GM18868 (cell line): Measurements from ENCODE around the gene RPL29.
"Not testable (repeated sequence)": the region's sequence is repeated elsewhere in the genome, so short reads cannot be mapped to it uniquely, and the experiment has no call there.

Source experiments
- ATAC-seq: cut with Tn5 transposase; IDR thresholded peaks from one replicate; pipeline ENCODE4 v1.9.1; 2021; ENCODE audit warnings: mild to moderate bottlenecking, moderate library complexity; ENCODE audit not compliant: unreplicated experiment

Gene RPL29

GRCh38 chr3:52006017-52006819 lies 10.5 kb upstream of the RPL29 start:
- no peak for ATAC-seq

DNA sequence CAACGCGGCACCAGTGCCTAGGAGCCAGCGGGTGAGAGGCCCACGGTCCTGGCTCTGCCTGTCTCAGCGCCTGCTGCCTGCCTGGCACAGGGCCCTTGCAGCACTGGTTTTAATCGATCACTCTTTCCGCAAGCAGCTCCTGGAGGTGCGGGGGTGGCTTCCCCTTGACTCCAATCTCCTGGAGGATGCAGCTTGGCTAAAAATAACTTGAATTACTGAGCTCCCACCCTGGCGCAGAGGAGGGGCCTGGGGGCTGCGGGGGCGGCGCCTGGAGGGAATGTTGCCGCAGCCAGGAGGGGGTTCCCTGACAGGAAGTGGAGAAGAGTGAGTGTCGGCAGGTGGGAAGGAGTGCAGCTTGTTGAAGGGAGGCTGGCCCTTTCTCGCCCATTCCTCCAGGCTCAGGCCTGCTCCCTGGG lies 9.9 kb upstream of the RPL29 start:
- no peak for ATAC-seq

GRCh38 chr3:52004906-52005395 lies 9.3 kb upstream of the RPL29 start:
- ATAC-seq: no peak

DNA sequence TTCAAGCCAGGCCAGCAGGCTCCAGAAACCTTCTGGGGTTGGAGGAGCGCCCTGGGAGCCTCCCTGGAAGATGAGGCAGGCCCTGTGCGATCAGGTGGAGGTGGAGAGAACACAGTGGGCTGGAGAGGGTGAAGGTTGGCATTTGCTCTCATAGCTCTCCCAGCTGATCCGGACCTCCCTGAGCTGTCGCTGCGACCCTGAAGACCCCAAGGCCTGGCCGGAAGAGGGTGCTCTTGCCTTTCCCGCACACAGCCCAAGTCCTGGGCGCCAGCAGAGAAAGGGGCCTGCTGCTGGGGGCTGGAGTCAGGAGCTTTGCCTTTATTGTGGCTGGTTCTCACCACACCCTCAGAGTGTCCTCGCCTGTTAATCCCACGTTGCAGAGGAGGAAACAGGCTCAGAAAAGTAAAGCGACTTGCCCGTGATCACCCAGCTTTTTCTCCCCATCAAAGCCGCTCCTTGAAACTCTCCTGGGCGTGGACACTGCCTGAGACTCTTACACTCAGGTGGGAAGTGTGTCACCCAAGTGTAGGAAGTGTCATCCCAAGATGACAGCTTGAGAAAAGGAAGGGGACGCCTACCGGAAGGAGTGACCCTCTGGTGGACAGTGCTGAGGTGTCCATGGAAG lies 8.6 kb upstream of the RPL29 start:
- ATAC-seq: no peak

DNA sequence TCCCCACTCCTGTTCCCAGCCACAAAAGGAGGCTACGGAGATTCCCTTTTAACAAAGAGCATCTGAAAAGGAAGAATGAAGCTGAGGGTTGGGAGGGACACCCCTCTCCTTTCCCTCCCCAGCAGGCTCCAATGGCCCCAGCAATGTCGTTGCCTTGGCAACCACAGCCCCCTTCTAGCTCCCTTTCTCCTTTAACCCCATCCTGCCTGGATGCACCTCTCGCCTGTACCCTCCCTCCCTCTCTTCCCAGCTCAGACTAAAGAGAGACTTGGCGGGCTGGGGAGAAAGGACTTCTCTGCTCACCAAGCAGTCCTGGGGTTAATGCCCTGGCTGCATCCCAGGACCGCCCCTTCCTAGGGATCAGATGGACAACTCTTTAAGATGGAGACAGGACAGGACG lies 7.1 kb upstream of the RPL29 start:
- no peak for ATAC-seq

DNA sequence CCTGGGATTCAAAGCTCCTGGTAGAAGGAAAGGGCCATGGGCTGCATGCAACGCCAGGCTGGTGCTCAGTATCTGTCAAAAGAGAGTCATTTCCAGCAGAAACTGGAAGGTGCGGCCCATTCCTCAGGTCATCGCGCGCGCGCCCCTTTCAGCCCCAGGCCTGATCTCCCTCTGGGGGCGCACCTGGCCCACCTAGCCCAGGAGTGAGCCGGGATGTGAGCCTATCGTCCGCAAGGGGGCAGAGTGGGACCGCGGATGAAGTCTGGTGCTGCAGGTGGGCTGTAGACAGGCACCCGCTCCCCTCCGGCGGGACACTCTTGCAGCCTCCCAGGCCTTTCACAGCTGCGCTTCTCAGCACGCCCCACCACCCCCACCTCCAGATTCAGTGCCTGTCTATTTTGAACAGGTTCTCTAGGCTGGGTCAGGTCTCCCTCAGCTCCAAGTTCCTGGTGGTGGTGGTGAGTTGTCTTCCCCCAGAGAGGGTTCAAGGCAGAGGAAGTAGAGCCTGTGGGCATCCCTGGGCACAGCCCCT lies 5.8 kb upstream of the RPL29 start:
- ATAC-seq: peak; percentile 77

DNA sequence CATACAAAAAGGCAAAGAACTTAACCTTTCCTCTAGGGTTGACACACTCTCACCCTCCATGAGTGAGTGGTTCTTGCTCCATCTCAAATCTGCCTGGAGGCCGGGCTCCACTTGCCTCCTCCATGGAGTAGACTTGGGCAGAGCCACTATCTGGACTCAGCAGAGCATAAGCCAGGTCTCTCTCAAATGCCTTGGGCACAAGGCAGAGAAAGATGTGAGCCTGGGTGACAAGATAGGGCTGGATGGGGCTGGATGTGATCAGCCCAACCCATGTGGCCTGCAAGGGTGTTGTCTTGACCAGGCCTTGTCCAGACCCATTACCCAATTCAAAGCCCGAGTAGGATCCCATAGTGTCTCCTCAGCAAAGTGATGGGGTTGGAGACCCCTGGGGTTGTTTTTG lies 4.2 kb upstream of the RPL29 start:
- no peak for ATAC-seq

DNA sequence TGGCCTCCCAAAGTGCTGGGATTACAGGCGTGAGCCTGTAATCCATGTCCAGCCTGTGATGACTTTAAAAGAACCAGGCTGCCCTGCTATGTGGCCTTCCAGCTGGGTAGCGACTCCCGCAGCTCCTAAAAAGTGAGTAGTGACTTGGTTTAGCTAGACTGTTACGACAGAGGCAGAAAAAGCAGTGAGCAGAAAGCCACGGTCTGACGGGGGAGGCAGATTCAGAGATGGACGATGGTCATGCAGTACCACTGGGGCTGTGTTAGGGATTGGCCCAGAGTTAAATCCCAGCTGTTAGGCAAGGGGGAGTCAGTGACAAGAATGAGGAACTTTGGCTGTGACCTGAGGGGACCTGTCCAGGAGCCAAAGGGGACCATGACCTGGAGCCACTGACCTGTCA lies 3.1 kb upstream of the RPL29 start:
- ATAC-seq: no peak

DNA sequence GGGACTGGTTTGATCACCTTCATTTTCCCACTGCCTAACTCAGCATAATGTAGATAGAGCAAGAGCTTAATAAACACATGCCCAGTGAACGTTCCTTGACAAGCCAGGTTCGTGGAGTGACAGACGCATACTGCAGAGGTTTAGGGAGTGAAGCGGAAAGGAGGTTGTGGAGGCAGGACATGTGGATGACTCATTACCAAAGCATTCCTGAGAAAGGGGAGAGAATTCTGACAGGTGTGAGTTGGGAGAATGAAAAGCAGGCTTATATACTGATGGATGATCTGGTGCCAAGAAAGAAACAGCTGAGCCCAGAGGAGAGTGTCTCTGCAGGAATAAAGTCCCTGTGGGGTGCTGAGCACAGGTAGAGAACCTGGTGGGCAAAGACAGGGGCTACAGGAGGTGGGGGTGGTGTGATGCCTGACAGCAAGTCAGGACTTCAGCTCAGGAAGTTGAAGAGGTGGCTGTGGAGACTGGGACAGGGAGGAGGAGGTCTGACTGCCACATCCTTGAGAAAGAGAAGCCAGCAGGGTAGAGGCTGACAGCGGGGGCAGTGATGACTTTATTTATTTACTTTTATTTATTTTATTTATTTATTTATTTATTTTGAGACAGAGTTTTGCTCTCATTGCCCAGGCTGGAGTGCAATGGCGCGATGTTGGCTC lies 2.4 kb upstream of the RPL29 start:
- ATAC-seq: no peak

GRCh38 chr3:51997172-51997571 lies 1.5 kb upstream of the RPL29 start:
- ATAC-seq: no peak

- no peak for ATAC-seq
Observed at GRCh38 chr3:51994530-51994929, 1.2 kb downstream of the RPL29 start.

- ATAC-seq: not testable (repeated sequence)
Observed at GRCh38 chr3:51993657-51994056, 2.0 kb downstream of the RPL29 start.

DNA sequence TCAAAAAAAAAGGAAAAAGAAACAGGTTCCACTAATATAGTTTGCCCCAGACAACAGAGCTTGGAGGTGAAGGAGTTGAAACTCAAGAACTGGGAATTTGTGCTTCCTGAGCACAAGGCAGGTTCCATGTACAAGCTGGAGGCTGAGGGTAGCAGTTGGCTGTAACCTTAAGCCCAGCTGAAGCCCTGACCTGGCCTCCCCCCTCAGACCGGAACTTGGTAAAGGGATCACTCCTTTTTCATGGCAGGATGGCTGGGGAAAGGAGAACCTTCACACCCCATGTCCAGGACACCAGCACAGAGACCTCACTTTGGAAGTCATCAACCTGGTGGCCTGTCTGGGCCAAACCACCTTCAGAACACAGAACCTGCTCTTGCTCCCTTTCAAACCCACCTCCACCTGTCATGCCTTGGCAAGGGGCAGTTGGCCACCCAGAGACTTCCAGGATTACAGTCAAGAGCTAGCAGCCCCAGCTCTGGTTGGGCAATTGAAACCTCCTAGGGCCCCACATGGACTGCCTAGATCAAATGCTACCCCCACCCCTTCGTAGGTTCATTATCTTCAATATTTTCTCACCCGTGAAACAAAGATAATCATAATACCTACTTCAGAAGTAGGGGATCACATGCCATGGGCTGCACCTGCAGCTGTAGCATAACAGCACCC lies 3.5 kb downstream of the RPL29 start:
- ATAC-seq: no peak

GRCh38 chr3:51990501-51990971 lies 5.2 kb downstream of the RPL29 start:
- not testable (repeated sequence) for ATAC-seq

GRCh38 chr3:51988286-51989146 lies 7.2 kb downstream of the RPL29 start:
- no peak for ATAC-seq

- ATAC-seq: no peak
Observed at GRCh38 chr3:51987568-51987967, 8.1 kb downstream of the RPL29 start.

DNA sequence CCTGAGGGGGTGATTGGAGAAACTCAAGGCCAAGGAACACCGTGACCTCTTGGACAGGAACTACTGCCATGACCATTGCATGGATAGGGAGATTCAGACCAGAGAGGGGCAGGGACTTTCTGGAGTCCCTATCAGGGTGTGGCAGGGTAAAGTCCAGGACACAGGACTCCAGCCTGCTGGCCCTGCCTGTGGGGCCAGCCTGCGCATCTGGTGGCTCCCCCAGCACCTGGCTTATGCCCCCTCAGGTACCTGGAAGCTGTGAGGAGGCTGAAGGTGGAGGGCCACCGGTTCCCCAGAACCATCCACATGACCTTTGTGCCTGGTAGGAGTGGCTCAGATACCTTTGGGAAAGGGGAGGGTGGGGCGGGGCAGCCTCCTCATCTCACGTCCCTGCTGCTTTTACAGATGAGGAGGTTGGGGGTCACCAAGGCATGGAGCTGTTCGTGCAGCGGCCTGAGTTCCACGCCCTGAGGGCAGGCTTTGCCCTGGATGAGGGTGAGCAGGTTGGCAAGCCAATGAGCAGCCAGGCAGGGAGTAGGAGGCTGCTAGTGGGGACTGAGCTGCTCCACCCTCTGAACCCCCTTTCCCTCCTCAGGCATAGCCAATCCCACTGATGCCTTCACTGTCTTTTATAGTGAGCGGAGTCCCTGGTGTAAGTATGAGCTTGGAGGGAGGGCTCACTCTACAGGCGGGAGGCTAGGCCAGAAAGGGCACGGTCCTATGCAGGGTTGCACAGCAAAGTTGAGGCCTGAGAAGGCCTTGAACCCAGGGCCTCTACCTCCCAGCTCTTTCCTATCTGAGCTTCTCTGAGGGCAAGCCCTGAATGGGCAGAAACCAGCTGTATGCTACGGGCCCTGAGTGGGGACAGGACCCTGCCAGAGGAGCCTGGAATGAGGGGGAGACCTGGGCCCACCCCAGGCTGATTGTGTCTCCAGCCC lies 9.4 kb downstream of the RPL29 start:
- ATAC-seq: no peak

DNA sequence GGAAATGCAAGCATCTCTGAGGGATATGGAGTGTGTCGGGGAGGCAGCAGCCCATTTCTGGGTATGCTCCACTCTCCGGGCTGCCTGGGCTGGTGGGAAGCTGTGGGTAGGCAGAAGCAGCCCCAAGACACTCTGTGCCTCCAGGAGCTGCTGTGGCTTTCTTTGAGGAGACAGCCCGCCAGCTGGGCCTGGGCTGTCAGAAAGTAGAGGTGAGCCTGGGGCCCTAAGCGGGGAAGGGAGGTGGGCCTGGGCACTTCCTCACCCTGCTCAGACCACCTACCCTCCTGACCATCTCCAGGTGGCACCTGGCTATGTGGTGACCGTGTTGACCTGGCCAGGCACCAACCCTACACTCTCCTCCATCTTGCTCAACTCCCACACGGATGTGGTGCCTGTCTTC lies 10.6 kb downstream of the RPL29 start:
- ATAC-seq: no peak

DNA sequence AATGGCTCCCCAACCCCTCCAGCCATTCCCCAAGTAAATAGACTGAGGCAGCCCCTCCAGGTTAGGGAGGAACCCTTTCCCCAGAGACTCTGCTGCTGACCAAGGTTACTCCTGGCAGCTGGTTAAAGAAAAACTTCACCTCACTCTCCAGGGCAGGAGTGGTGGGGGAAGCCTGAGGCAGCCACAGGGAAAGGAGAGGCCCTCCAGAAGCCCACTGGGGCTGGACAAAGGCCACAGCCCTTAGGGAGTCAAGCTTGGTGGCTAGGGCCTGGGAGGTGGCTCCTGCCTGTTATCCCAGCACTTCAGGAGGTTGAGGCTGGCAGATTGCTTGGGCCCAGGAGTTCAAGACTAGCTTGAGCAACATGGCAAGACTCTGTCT lies 11.4 kb downstream of the RPL29 start:
- no peak for ATAC-seq
